AG20443 (cell line): ENCODE data around the gene SARDH.
"Not testable (repeated sequence)": the region's sequence is repeated elsewhere in the genome, so short reads cannot be mapped to it uniquely, and the experiment has no call there.

Experiments
- DNase-seq: peaks from one replicate; pipeline ENCODE4 v3.0.0; 2012; ENCODE audit warnings: low spot score, mixed read lengths

SARDH gene

GRCh38 chr9:133685653-133686609, 52.2 kb downstream of the SARDH start:
- no peak for DNase-seq

- no peak for DNase-seq
These were observed 53.2 kb downstream of the SARDH start for GRCh38 chr9:133684936-133685361.

GRCh38 chr9:133684121-133684935, 53.8 kb downstream of the SARDH start:
- DNase-seq: no peak

GRCh38 chr9:133683586-133684120, 54.5 kb downstream of the SARDH start:
- no peak for DNase-seq

- DNase-seq: no peak
These were observed 55.1 kb downstream of the SARDH start for GRCh38 chr9:133682818-133683585.

GRCh38 chr9:133681658-133682306, 56.4 kb downstream of the SARDH start:
- DNase-seq: no peak

GRCh38 chr9:133680976-133681657, 57.0 kb downstream of the SARDH start:
- no peak for DNase-seq

GRCh38 chr9:133680250-133680975, 57.7 kb downstream of the SARDH start:
- no peak for DNase-seq

- no peak for DNase-seq
These were observed 58.6 kb downstream of the SARDH start for GRCh38 chr9:133679466-133680061.

- DNase-seq: no peak
These were observed 59.1 kb downstream of the SARDH start for GRCh38 chr9:133679056-133679455.

- no peak for DNase-seq
These were observed 60.8 kb downstream of the SARDH start for GRCh38 chr9:133677126-133678010.

- DNase-seq: no peak
These were observed 61.7 kb downstream of the SARDH start for GRCh38 chr9:133676450-133676849.

- not testable (repeated sequence) for DNase-seq
These were observed 62.4 kb downstream of the SARDH start for GRCh38 chr9:133675796-133676195.

GRCh38 chr9:133674091-133674490, 64.1 kb downstream of the SARDH start:
- no peak for DNase-seq

GRCh38 chr9:133673258-133673655, 64.9 kb downstream of the SARDH start:
- DNase-seq: no peak

GRCh38 chr9:133672503-133673257, 65.5 kb downstream of the SARDH start:
- DNase-seq: no peak

- no peak for DNase-seq
These were observed 66.8 kb downstream of the SARDH start for GRCh38 chr9:133671371-133671770.

- no peak for DNase-seq
These were observed 67.7 kb downstream of the SARDH start for GRCh38 chr9:133670466-133670865.
